Panc1 (cell line): ENCODE measurements around the gene NOP53. TPM values are rescaled to one million over a fixed set of nuclear protein-coding genes. Genes with fewer than 3 reads are reported as not detected.
A peak's percentile ranks its signal among the peaks of the same experiment; 100 is the strongest.

Source experiments
- ATAC-seq: fragments of 200-7000 bp; cut with Tn5 transposase; 2 replicates; pipeline ENCODE4 v1.9.1; 2020; ENCODE audit warnings: mild to moderate bottlenecking, moderate library complexity
- BruUV-seq: library from RNA; stranded (reverse); fragments of 400-500 nt; replicated peaks from 2 replicates; lab custom pipeline; 2021; lab: Mats Ljungman, UMichigan
- CTCF ChIA-PET: fragments of 300-600 bp; sonication (Branson Sonifier 250); formaldehyde crosslinking; loops from one replicate; lab custom pipeline; 2022; ENCODE audit warnings: antibody characterized with exemption; lab: Charles Lee
- POLR2A ChIA-PET: fragments of 300-600 bp; sonication (Branson Sonifier 250); formaldehyde crosslinking; loops from one replicate; lab custom pipeline; 2022; ENCODE audit warnings: antibody characterized with exemption; lab: Charles Lee
- DNase-seq: peaks from one replicate; pipeline ENCODE4 v3.0.0-alpha.2; 2010; ENCODE audit warnings: low read depth, low spot score
- H3K27ac ChIP-seq: 2 replicates; pipeline ENCODE4 v1.5.1; 2011; ENCODE audit warnings: mild to moderate bottlenecking, low read length, inconsistent platforms
- H3K27me3 ChIP-seq: fragments of 200-500 bp; sonication (Bioruptor generic); 2 replicates; pipeline ENCODE4 v1.6.0; 2014; ENCODE audit warnings: low read length, inconsistent platforms; ENCODE audit not compliant: control insufficient read depth, insufficient read depth
- H3K36me3 ChIP-seq: fragments of 200-500 bp; sonication (Bioruptor generic); 2 replicates; pipeline ENCODE4 v1.5.1; 2014; ENCODE audit warnings: inconsistent platforms, mild to moderate bottlenecking, low read length, moderate library complexity; ENCODE audit not compliant: control insufficient read depth, insufficient read depth
- H3K4me1 ChIP-seq: 2 replicates; pipeline ENCODE4 v1.5.1; 2011; ENCODE audit warnings: inconsistent platforms, mild to moderate bottlenecking, low read length, moderate library complexity; ENCODE audit not compliant: control insufficient read depth, insufficient read depth
- H3K4me3 ChIP-seq, 2 experiments: 2 replicates each; pipeline ENCODE4 v1.5.1; 2011 to 2012; ENCODE audit warnings: low read depth in 2 of 2, low read length in 2 of 2, mild to moderate bottlenecking in 2 of 2, inconsistent platforms in 1 of 2, moderate library complexity in 1 of 2
- H3K9me3 ChIP-seq: fragments of 200-500 bp; sonication (Bioruptor generic); 2 replicates; pipeline ENCODE4 v1.5.1; 2014; ENCODE audit warnings: low read depth, mild to moderate bottlenecking, inconsistent platforms, low read length, moderate library complexity; ENCODE audit not compliant: control insufficient read depth, insufficient read depth
- CTCF ChIP-seq: fragments of 450-650 bp; IDR thresholded peaks from 2 replicates; pipeline ENCODE4 v1.5.1; 2017; ENCODE audit warnings: mild to moderate bottlenecking
- POLR2AphosphoS5 ChIP-seq: IDR thresholded peaks from 2 replicates; pipeline ENCODE4 v1.6.1; 2012; ENCODE audit warnings: mild to moderate bottlenecking, low read depth, low read length, moderate library complexity
- REST ChIP-seq, 2 experiments: IDR thresholded peaks; 2 replicates each; pipeline ENCODE4 v1.6.1; 2011 to 2012; ENCODE audit warnings: low read depth in 2 of 2, control low read depth in 1 of 2, low read length in 1 of 2, mild to moderate bottlenecking in 1 of 2, moderate library complexity in 1 of 2; ENCODE audit not compliant: insufficient read depth in 1 of 2
- SIN3A ChIP-seq: IDR thresholded peaks from 2 replicates; pipeline ENCODE4 v1.6.1; 2012; ENCODE audit warnings: low read depth, mild to moderate bottlenecking, low read length, moderate library complexity, borderline replicate concordance; ENCODE audit not compliant: insufficient read depth
- TCF7L2 ChIP-seq: IDR thresholded peaks from 2 replicates; pipeline ENCODE4 v1.6.1; 2011; ENCODE audit warnings: mild to moderate bottlenecking, low read depth, low read length, inconsistent platforms
- in situ Hi-C: cut with HindIII; loops from 2 replicates; pipeline ENCODE4 v1.10.0; 2016; ENCODE audit warnings: low sequenced_read_pairs, low pct_unique_long_range_greater_than_20kb
- intact Hi-C: fragments of 100-400 bp; cut with micrococcal nuclease; formaldehyde crosslinking; loops from one replicate; pipeline ENCODE4 v1.10.0; 2022; ENCODE audit not compliant: unreplicated experiment
- total RNA-seq: library from RNA; stranded (reverse); gene quantifications from one replicate; pipeline ENCODE4 v1.2.1, GENCODE V29; 2021; ENCODE audit not compliant: unreplicated experiment

NOP53 gene
- total RNA-seq, 1 experiment from 2014 or later, result 64.3 TPM

- no peak overlapping the region for H3K4me3 ChIP-seq
- H3K27me3 ChIP-seq, result no peaks in the 10 kb centered on the region
- in situ Hi-C loops, result no loop called here
- TF ChIP-seq REST (IDR thresholded peaks at IDR 0.05; ENCODE audit: insufficient read depth in 1 of 2, low read depth in 2 of 2, low read length in 1 of 2) (no peak), POLR2AphosphoS5 (no peak), TCF7L2 (no peak), CTCF (no peak), SIN3A (no peak)
- no TSS peak for BruUV-seq
- no peaks in the 10 kb centered on the region for H3K9me3 ChIP-seq
- no peak overlapping the region for H3K27ac ChIP-seq
- no peaks in the 10 kb centered on the region for H3K36me3 ChIP-seq
- DNase-seq, result no peak
- intact Hi-C loops, result loop anchor here (5.0 kb wide), 1 partner anchor 267 kb away; no protein-coding TSS in a partner anchor
- ChIA-PET POLR2A (interaction anchor here (0.7 kb wide), 1 partner anchor 208 kb away, joined by 6 read pairs; no protein-coding TSS in a partner anchor), CTCF (no interaction called here)
- H3K4me1 ChIP-seq, result no peaks in the 10 kb centered on the region
- ATAC-seq, result no peak
Measured at GRCh38 chr19:47704656-47705055, 40.7 kb upstream of the NOP53 start.

GRCh38 chr19:47707135-47707925 is 38.0 kb upstream of the NOP53 start:
- CTCF ChIA-PET, result interaction anchor here (0.7 to 1.9 kb wide), 3 partner anchors 8 to 270 kb away, joined by 3 to 10 read pairs (median 3); no protein-coding TSS in a partner anchor

More at GRCh38 chr19:47707135-47707925, 38.0 kb upstream of the NOP53 start:
- peak; percentile 97 for ATAC-seq
- DNase-seq, result peak; percentile 52
- Histone ChIP-seq H3K4me1 (no peaks in the 10 kb centered on the region), H3K27ac (no peak overlapping the region), H3K27me3 (no peaks in the 10 kb centered on the region), H3K4me3 (no peak overlapping the region), H3K36me3 (no peaks in the 10 kb centered on the region), H3K9me3 (no peaks in the 10 kb centered on the region)
- intact Hi-C loops, result loop anchor here (5.0 kb wide), 1 partner anchor 270 kb away; no protein-coding TSS in a partner anchor
- in situ Hi-C loops, result no loop called here
- POLR2A ChIA-PET, result interaction anchor here (0.6 kb wide), 1 partner anchor 30 kb away, joined by 4 read pairs; no protein-coding TSS in a partner anchor
- no TSS peak for BruUV-seq
- peak; percentile 85 for TF ChIP-seq CTCF
- TF ChIP-seq TCF7L2, result no peak
- TF ChIP-seq POLR2AphosphoS5, result no peak
- TF ChIP-seq REST (IDR thresholded peaks at IDR 0.05; ENCODE audit: insufficient read depth in 1 of 2, low read depth in 2 of 2, low read length in 1 of 2), result no peak
- TF ChIP-seq SIN3A, result no peak
